Measurements from ENCODE around the gene PARN. TPM values are rescaled to one million over a fixed set of nuclear protein-coding genes. Genes with fewer than 3 reads are reported as not detected.

PARN gene
- total and polyA plus RNA-seq, 9 of the 15 experiments (the other 6 are each of a cell fraction or from before 2014, with no cell fraction given), result 9.6 to 51.3 (median 40.4) TPM

DNA sequence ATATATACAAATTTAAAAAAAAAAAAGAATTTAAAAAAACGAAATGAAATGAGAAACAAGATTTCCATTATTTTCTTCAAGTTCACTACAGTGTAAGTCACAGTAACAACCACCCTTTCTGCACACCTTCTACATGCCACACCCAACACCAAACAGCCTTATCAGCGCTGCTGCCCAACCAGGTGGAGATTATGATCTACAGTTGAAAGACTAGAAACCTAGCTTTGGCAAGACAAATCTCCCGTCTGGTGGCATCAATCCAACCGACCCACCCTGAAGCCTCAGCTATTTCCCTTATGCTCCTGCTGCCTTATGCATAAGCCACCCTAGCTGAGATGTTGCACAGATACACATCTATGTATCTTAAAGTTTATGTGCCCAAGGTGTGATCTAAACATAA, 60.8 kb downstream of the PARN start:
- CTCF ChIA-PET (ENCODE audit: low intra/inter-chr PET ratio), result no interaction called here
- Histone ChIP-seq H3K36me3 (ENCODE audit: control insufficient read depth, insufficient read depth, low read length) (peaks cover 13% of the 10 kb centered on the region; the same call in 2 of the 3 replicates), H3K79me2 (ENCODE audit: control insufficient read depth, insufficient read depth, low read length) (no peaks in the 10 kb centered on the region), H3K9ac (ENCODE audit: insufficient read depth in 1 of 2, low read depth in 2 of 2, low read length in 2 of 2) (no peak overlapping the region), H3K4me1 (replicated peaks in 1 of 2; ENCODE audit: control insufficient read depth in 2 of 2, insufficient read depth in 2 of 2, low read length in 2 of 2) (peaks cover 0 to 6% of the 10 kb centered on the region in 2 experiments; a peak in 3 of 5 replicates), H3K27me3 (ENCODE audit: control insufficient read depth in 2 of 2, insufficient read depth in 2 of 2, low read length in 2 of 2) (no peaks in the 10 kb centered on the region), H3K9me1 (ENCODE audit: control insufficient read depth, insufficient read depth, low read length) (no peaks in the 10 kb centered on the region), H3K9me3 (replicated peaks; ENCODE audit: control insufficient read depth, insufficient read depth, low read depth, low read length) (no peaks in the 10 kb centered on the region), H4K20me1 (replicated peaks; ENCODE audit: control insufficient read depth, insufficient read depth, low read length) (no peaks in the 10 kb centered on the region), H3K4me3 (no peak overlapping the region), H2AFZ (ENCODE audit: low read depth, low read length) (no peak overlapping the region), H3K4me2 (ENCODE audit: insufficient read depth, low read length) (no peak overlapping the region), H3K27ac (ENCODE audit: extremely low read depth, low read depth, low read length) (no peak overlapping the region)
- TF ChIP-seq ZNF764 (CRISPR knock-in tag; IDR thresholded peaks at IDR 0.05; ENCODE audit: low read depth) (no peak), ZC3H8 (IDR thresholded peaks at IDR 0.05) (no peak), CBFB (CRISPR knock-in tag; IDR thresholded peaks at IDR 0.05) (no peak), HNRNPH1 (optimal IDR thresholded peaks at IDR 0.05; ENCODE audit: low read depth, low read length) (no peak), YY1 (IDR thresholded peaks at IDR 0.05; ENCODE audit: borderline replicate concordance in 1 of 3, control insufficient read depth in 1 of 3, extremely low read depth in 1 of 3, insufficient read depth in 3 of 3, insufficient read length in 1 of 3, insufficient replicate concordance in 2 of 3, low read depth in 1 of 3, low read length in 2 of 3) (no peak), ZNF780A (CRISPR knock-in tag; IDR thresholded peaks at IDR 0.05) (no peak), ZNF583 (CRISPR knock-in tag; IDR thresholded peaks at IDR 0.05) (no peak), BACH1 (tag; IDR thresholded peaks at IDR 0.05) (no peak)
- WGBS (ENCODE audit: insufficient coverage, low coverage, missing lambda C conversion rate), result 14% methylated on average over 4 of the region's 4 CpGs
- peak in 1 of 4 experiments; percentile 15 for DNase-seq (ENCODE audit: extremely low read depth in 1 of 4, low spot score in 3 of 4)
- no peak for ATAC-seq
- POLR2A ChIA-PET, result interaction anchor here (0.7 to 0.9 kb wide), 2 partner anchors 23 to 571 kb away, joined by 3 read pairs; no protein-coding TSS in a partner anchor
- intact Hi-C loops (cut with micrococcal nuclease) (no loop called here), in situ Hi-C loops (cut with MboI) (no loop called here)
- FAIRE-seq, result no peak
- no TSS peak for BruUV-seq (replicated peaks)

Measured in K562 (cell line).